ENCODE measurements around the gene SP4.

The SP4 gene

DNA sequence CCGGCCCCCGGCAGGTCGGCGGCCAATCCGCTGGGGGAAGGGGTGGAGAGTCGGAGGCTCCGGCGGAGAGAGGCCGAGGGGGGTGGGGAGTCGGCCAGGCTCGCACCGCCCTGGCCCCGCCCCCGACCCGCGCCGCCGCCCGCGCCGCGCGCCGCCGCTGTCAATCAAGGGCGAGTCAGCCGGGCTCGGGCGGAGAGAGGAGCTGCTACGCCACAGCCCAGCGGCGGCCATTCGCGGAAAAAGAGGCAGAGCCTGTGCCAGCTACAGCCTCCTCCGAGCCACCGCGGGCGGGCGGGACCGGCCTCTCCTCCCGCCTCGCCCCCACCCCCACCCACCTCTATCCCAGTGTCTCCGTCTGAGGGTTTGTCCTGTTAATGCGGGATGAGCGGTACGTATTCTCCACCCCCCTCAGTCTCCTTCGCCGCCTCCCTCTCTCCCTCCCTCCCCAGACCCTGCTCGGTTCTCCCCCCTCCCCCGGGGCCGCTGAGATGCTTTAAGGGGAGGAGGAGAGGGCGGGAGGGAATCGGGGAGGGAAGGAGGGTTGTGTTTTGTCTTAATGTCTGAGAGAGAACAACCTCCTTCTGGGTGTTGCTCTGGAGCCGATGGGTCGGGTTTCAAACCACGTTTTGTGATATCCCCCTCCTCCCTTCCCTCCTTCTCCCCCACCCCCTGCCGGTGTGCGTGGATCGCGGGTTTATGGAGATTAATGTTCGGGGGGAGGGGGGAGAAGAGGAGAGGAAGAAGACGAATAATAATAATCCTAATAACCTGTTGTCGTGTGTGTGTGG lies at the start of gene SP4:
Gene SP4, plus strand, starts transcription at position 213 of the 788 bp plus-strand sequence. Its CDS starts 169 bp downstream, at position 382.
- peak; percentile 91 for DNase-seq

DNA sequence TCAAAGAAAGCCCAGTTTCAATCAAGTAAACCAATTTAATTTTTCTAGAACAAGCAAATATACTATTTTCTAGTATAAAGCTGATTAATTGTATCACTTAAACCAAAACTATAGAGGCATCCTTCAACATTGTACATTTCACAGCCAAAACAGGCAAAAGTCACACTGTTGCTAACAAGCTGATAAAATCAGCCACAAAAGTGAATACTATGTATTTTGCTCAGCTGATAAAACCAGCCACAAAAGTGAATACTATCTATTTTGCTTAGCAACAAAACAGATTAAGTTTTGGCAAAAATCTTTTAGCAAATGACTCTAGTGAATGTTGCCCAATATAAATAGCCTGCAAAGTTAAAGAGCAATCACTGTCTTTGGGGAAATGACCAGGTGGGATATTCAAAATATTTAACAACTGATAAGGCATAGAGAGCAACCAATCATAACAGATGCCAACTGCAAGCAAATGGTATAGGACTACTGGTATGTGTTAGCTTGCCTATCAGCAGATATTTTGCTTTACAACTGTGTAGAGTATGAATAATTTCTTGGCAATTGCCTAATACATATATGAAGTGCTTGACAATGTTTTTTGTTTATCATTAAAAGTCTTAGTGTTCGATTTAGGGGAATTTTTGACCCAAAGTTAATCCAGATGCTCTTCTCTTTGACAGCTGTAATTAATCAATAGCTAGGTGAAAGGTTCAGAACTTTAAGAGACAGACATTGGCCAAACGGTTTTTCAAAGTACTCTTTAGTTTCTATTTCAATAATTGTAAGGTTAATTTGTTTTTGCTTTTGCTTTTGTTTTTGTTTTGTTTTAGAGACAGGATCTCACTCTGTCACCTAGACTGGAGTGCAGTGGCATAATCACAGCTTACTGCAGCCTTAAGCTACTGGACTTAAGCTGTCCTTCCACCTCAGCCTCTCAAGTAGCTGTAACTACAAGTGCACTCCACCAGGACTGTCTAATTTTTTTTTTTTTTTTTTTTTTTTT lies 44.4 kb upstream of the SP4 start:
- no peak for DNase-seq

DNA sequence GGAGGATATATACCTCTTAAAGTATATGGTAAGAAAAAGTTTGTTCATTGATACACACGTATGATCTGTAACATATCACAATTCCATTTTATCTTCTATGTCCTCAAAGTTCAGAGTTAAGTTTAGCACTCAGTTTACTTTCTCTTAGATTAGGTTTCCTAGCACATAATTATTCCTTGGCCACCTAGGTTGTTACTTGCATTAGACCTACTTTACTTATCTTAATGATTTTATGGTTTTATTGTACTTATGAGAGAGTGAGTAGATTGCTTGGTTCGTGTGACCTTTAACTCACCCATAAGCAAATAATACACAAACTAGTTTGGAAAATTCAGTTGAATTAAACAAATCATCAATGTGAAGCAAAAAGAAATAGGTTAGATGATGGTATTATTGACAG lies 33.9 kb upstream of the SP4 start:
- no peak for DNase-seq

DNA sequence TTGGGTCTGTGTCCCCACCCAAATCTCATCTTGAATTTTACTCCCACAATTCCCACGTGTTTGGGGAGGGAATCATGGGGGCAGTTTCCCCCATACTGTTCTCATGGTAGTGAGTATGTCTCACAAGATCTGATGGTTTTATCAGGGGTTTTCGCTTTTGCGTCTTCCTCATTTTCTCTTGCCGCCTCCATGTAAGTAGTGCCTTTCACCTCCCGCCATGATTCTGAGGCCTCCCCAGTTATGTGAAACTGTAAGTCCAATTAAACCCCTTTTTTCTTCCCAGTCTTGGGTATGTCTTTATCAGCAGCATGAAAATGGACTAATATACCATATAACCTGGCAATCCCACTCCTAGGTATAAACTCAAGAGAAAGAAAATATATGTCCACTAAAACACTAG lies 25.9 kb upstream of the SP4 start:
- no peak for DNase-seq

DNA sequence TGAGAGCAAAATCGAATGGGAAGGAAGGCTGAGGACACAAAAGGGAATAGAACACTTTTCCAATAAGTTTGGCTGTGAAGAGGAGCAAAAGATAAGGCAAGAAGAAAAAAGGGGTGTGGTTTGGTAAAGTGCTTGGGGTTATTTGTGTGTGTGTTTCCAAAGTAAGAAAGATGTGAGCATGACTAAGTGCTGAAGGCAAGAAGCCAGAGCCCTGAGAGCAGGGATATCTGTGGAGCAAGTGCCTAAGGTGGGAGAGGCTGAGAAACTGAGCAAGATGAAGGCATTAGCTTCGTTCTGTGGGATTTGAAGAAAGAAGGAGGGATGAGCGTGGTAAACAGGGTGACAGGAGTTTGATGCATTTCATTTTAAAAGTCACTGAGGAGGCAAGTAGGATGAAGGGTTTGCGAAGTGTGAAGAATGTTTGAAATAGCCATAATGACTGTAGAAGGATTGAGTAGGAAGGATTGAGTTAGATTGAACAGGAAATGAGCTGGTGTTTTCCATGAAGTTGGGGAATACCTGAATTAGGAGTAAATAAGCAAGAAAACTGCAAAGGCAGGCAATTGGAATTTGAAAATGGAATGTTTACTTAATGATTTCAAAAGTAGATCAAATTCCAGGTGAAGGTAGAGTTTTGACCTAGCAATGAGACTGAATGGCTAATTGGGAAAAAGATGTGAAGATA lies 19.9 kb upstream of the SP4 start:
- no peak for DNase-seq

DNA sequence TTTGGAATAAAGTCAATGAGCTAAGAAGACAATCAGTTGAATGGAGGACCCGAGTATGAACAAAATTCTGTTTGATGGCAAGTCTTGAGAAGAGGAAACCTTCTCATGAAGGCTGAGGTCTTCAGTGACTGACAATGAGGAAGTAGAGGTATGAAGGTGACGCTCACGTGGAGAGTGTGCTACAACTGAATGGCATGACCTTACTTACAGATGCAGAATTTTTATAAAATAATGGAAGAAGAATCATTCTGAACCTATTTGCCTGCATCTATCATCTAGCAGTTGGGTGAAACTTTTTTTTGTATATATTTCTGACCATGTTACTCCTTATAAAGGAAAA lies 19.4 kb upstream of the SP4 start:
- no peak for DNase-seq

DNA sequence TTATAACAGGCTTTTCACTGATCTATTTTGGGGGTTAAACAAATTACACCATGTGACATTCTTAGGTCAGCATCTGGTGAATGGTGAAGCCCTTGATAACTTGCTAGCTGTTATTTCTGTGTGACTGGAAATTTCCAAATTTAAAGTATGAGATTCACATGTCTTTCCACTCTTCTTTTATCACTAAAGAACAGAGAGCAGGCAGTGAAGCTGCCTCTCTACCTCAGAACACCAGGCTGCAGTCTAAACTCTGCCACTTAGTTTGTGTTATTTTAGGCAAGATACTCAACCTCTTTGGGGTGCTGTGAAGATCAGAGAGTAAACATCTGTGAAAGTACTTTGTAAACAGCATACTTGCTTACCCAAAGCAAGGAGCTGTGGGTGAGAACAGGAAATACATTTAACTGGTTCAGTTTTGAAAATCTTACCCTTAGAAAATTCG lies 15.5 kb upstream of the SP4 start:
- no peak for DNase-seq

DNA sequence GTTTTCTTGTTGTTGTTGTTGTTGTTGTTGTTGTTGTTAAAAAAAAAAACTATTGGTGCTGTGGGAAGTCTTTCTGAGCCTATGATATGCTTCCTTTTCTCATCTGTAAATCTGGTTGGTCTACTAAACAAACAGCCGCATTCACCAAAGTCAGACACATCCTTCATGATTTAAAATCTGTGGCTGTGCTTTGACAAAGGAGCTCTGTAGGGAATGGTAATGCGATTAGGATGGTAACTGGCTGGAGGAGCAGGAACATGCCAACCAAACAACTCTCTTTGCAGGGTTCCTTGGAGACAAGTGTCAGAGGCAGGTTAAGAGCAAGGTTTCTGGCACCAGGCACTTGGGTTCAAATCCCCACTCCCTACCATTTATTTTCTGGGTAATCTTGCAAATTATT lies 14.9 kb upstream of the SP4 start:
- DNase-seq: no peak

DNA sequence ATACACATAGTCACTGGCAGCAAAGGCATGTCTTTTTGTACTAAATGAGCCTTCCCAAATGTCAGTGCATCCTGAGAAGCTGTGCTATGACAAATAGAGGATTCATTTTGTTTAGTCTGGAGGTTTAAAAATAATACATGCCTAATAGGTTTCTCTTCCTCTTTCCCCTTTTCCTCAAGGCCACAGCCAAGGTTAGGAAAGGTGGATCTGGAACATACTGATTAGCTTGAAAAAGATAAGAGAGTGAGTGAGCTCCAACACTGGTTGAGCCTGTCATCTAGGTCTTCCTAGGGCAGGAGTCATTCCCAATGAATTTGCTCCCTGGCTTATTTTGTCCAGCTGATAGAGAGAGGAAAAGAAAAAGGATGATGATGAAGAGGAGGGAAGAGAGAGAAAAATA lies 14.4 kb upstream of the SP4 start:
- no peak for DNase-seq

DNA sequence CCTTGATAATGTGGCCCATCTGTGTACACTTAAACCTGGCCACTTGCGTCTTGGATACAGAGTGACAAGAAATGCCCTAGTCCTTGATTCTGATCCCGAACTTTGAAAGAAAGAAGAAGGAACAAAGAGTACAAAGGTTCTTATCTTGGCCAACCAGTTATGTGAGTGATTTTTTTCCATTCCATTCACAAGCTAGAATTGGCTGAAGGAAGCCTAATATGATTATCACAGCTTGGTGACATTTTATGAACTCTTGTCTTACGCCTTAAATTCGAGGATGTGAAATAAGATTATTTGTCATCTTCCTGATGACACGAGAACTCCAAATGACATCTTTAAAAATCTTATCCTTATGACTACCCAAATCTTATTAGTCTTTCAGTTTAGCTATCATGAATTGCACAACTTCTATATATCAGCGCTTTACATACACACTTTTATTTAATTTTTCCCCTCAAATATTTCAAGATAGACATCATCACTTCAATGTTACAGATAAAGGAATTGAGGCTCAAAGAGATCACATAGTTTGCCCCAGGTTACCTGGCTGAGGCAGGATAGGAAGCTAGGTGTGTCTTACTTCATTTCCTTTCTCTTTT lies 13.0 kb upstream of the SP4 start:
- no peak for DNase-seq

DNA sequence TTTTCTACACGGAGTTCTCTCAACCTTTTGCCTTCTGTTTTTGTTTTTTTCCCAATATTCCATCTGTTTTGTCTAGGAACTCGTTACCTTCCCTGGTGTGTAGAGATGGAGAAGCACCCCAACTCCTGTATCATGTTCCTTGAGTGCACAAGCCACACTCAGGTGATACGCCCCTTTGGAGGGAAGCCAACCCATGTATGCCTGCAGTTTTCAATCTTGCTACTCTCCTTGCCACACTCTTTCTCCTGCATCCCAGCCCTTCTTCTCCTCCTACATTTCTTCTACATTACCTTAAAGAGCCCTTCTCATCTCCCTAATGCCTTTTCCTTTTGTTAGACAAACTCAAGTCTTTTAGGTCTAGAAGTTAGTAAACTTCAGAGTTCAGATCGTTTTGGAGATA lies 10.2 kb upstream of the SP4 start:
- DNase-seq: no peak

DNA sequence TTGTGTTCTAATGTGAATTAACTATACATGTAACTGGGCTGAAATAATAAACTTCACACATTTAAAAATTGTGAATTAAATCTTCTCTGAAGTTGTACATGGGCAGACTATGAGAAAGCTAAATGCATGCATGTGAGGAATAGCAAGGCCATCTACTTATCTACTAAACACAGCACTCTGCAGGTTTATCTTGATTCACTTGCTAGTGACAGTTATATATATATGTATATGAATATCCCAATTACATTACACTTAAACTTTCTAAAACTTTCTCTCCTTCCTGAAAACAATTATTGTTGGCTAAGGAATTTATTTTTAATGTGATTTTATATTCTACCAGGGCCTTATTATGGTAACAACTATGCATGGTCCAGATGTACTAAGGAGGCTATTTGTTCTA lies 5.1 kb upstream of the SP4 start:
- DNase-seq: no peak

DNA sequence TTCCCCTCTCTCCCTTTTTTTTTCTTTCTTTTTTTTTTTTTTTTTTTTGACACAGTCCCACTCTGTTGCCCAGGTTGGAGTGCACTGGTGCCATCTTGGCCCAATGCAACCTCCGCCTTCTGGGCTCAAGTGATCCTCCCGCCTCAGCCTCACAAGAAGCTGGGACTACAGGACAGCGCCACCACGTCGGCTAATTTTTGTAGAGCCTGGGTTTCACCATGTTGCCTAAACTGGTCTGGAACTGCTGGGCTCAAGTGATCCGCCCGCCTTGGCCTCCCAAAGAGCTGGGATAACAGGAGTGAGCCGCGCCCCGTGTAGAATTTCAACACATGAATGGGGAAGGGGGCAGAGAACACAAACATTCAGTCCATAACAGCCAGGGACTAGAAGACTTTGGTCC lies 2.6 kb upstream of the SP4 start:
- no peak for DNase-seq

DNA sequence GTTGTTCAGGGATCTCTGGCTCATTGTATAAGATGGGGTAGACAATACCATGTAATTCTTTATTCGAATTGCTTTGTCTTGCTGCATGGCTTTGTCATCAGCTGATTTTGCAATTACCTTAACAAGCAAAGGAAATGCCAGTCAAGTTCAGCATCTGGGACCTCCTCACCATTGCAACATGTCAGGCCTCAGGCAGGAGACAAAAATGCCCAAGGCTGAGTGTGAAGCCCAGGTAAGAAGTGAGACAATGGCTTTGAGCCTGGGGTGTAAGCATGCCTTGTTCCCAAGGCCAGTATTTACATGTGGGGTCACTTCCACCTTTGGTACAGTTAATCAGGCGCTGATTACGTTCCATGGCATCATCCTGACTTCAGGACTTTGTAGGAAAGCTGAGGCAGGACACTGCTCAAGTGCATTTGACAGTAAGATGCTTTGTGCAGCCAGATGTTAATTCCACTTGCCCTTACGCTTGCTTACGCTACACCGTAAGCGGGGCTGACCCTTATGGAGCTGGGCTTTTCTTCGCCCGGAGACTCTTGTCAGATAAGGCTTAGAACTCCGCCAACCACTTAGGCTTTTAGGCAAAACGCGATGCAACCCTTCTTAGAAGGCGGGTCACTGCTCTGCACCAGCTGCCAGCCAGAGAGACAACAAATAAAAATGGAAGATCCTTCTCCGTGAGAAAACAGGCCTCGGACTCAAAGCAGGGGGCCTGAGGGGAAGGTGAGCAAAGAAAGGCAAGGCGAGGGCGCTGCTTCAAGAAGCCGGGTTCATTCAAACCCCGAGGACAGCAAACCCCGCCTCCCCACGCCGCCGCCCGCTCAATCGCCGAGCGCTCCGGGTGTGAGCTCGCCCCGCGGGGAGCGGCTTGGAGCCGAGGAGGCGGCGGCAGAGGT lies 1.3 kb upstream of the SP4 start:
- no peak for DNase-seq

DNA sequence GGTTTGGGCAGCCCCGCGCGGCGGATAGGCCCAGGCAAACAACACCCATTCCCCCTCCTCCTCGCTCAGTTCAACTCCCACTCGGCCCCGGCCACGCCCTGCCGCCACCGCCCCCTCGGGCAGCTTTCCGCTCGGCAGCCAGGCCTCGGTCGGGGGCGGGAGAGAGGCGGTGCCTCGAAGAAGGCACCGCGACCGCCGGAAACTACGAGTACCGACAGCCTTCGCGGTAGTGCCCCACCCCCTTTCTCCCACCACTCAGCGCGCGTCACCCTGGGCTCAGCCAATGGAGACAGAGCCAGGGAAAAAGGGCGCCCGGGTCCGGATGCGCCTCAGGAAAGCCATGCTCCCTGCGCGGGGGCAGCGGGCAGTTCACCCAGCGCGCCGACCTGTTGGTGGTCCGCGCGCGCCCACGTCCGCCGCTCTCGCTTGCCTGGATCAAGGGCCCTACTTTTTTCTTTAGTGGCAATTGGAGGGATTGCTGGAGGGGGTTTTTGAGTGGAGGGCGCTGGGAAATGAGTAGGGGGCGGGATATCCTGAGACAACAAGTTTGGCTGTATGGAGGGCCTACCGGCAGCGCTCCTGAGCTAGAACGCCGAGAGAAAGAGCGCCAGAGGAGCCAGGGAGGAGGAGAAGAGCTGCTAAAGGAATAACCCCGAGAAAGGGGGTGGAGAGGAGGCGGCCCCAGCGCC lies 557 bp upstream of the SP4 start:
- DNase-seq: peak; percentile 98

DNA sequence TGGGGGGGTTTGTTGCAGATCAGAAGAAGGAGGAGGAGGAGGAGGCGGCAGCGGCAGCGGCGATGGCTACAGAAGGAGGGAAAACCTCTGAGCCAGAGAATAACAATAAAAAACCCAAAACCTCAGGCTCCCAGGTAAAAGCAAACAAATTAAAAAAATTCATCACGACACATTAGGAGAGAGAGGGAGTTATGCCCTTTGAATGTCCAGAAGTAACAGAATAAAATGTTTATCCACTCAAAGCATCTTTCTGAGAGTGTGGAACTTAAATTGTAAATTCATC lies 717 bp downstream of the SP4 start:
- no peak for DNase-seq

DNA sequence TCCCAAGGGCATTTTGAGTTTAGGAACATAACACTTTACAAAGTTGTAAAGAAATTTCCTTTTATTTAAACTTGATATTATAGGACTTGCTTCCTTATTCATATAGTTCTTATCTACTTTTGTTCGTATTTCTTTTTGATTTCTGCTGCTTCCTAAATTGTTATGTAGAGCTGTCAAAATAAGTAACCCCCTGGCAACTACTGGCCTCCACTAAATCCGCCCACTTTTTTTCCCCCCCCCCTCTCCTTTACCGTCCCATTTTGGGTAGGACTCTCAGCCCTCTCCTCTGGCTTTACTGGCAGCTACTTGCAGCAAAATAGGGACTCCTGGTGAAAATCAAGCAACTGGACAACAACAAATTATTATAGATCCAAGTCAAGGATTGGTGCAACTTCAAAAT lies 1.1 kb downstream of the SP4 start:
- no peak for DNase-seq

DNA sequence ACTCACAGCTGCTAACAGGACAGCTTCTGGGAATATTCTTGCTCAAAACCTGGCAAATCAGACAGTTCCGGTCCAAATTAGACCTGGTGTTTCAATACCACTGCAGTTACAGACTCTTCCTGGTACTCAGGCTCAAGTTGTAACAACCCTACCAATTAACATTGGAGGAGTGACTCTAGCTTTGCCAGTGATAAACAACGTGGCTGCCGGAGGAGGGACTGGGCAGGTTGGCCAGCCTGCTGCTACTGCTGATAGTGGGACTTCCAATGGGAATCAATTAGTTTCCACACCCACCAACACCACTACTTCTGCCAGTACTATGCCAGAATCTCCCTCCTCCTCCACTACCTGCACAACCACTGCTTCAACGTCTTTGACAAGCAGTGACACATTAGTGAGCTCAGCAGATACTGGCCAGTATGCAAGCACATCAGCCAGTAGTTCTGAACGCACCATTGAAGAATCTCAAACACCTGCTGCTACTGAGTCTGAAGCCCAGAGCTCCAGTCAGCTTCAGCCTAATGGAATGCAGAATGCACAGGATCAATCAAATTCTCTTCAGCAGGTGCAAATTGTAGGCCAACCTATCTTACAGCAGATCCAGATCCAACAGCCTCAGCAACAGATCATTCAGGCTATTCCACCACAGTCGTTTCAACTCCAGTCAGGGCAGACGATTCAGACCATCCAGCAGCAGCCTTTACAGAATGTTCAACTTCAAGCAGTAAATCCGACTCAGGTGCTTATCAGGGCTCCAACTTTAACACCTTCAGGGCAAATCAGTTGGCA lies 2.1 kb downstream of the SP4 start:
- DNase-seq: no peak

DNA sequence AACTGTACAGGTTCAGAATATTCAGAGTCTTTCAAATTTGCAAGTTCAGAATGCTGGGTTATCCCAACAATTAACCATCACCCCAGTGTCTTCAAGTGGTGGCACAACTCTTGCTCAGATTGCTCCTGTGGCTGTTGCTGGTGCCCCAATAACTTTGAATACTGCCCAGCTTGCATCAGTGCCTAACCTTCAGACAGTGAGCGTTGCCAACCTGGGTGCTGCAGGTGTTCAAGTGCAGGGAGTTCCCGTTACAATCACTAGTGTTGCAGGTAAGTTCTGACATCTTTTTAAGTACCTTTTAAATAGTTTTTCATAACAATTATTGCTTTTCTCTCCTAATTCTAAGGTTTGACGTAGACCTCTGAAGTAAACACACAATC lies 2.7 kb downstream of the SP4 start:
- DNase-seq: no peak

DNA sequence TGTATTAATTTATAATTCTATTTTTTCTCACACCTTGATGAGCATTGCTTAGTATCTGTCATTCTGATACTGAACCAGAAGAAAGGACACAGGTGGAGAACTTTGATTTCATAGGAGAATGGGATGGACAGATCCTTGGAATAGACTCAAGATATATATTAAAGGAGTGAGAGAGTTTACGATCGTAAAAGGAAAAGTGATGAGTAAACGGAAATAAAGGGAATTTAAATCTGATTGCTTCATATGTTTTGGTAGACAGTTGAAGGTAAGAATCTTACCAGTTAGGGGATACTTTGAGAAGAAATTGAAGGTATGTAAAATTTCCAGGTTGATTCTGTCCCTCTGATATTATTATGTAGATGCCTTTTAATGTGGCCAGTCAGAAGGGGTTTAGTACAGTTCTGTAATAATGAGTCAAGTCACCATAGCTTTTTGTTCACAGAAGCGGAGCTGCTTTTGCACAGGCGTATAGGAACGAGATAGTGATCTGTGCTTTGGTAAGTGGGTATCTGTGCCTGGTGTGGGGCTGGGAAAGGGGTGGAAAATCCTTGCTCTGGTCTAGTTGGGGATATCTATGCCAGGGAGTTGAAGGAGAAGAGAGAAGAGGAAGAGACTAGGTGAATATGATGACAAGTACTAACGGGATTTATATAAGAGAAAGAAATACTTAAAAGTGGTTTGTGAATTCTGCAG lies 15.4 kb downstream of the SP4 start:
- no peak for DNase-seq
